Mucosa of descending colon (tissue), 3 donors: Measurements from ENCODE around the gene VIPR2. TPM values are rescaled to one million over a fixed set of nuclear protein-coding genes. Genes with fewer than 3 reads are reported as not detected.

Experiments
- ATAC-seq: fragments of 200-7000 bp; cut with Tn5 transposase; one replicate; pipeline ENCODE4 v1.9.1; 2020; ENCODE audit warnings: mild to moderate bottlenecking, moderate library complexity
- DNase-seq, 3 donors: peaks; one replicate each; pipeline ENCODE4 v3.0.0-alpha.2; 2020
- H3K36me3 ChIP-seq: fragments of 200-600 bp; one replicate; pipeline ENCODE4 v1.8.0; 2021; ENCODE audit warnings: low read depth, mild to moderate bottlenecking
- H3K4me1 ChIP-seq: fragments of 200-600 bp; one replicate; pipeline ENCODE4 v1.8.0; 2021; ENCODE audit warnings: low read depth, mild to moderate bottlenecking
- H3K4me3 ChIP-seq: fragments of 200-600 bp; one replicate; pipeline ENCODE4 v1.8.0; 2021; ENCODE audit warnings: mild to moderate bottlenecking
- H3K9me3 ChIP-seq: fragments of 200-600 bp; one replicate; pipeline ENCODE4 v1.8.0; 2021; ENCODE audit warnings: mild to moderate bottlenecking
- intact Hi-C, 2 donors: fragments of 100-400 bp; cut with DNase I in 1 of 2; cut with micrococcal nuclease in 1 of 2; formaldehyde crosslinking; loops; one replicate each; pipeline versions ENCODE4 v1.11.0 to v1.11.1; 2022; cut with DNase I, micrococcal nuclease
- total RNA-seq, 3 donors: library from RNA; stranded (reverse); fragmentation: NEBNext Ultra II Directional in 2 of 3; extraction: Animal tissue kit (Norgen Biotek cat#: 25700) in 2 of 3; gene quantifications; one replicate each; pipeline versions ENCODE4 v1.2.1 to v1.2.4, GENCODE V29; 2021 to 2023
- TF ChIP-seq, protein P1 (sequence below): fragments of 200-600 bp; IDR thresholded peaks from one replicate; pipeline ENCODE4 v1.8.0; 2022; ENCODE audit warnings: antibody characterized with exemption, mild to moderate bottlenecking
- donor health status: DM: no; HTN: no; CAD: no; lungs with moderate emphysema.
- donor health status: DM: no; HTN: no; CAD: no.
- donor health status: DM: no; HTN: yes; CAD: no.

VIPR2 gene
- total RNA-seq, 3 donors from 2014 or later: 0.58 to 19.8 (median 2.4) TPM

DNA sequence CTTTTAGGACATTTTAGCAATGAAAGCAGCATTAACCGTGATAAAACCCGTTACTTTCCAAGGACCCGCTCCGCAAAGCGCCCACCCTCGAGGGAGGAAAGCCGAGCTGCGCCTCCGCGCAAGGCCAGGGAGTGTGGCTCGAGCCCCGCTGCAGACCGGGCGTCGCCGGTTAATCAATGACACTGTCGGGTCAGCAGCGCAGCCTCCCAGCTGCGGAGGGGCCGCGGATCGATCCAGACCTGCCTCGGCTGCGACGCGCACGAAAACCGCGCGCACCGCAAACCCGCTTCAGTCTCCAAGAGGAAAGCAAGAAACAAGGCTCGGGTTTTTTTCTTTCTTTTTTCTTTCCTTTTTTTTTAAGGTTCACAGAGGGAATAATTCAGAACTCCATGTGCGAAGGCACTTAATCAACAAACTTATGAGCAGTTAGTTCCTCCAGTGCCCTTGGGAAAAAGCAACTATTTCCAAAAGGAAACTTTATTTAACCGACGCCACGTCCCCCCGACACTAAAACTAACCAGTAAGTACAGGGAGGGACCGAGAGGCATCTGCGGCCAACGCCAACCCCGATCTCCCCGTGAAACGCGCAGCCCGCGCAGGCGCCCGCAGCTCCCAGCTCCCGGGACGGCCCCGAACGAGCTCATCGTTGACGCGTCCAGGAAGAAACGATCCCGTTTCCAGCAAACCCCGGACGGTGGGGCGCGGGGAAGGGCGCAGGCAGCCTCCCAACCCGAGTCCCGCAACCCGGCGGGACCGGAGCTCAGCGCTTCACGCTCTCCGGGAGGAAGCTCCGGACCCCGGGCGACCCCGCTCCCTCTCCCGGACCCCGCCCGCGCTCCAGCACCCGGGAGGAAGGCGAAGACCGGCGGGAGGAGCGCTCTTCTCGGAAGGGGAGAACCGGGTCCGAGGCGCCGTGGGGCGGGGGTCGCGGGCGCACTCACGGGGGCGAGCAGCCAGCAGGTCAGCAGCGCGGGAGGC, 598 bp downstream of the VIPR2 start:
- Histone ChIP-seq H3K4me1 (peaks cover 10% of the 10 kb centered on the region), H3K9me3 (no peaks in the 10 kb centered on the region), H3K4me3 (no peak overlapping the region), H3K36me3 (no peaks in the 10 kb centered on the region)
- DNase-seq: peak in 1 of 3 donors; percentile 8
- intact Hi-C loops: no loop called here
- ATAC-seq: peak; percentile 30
- TF ChIP-seq, protein P1, sequence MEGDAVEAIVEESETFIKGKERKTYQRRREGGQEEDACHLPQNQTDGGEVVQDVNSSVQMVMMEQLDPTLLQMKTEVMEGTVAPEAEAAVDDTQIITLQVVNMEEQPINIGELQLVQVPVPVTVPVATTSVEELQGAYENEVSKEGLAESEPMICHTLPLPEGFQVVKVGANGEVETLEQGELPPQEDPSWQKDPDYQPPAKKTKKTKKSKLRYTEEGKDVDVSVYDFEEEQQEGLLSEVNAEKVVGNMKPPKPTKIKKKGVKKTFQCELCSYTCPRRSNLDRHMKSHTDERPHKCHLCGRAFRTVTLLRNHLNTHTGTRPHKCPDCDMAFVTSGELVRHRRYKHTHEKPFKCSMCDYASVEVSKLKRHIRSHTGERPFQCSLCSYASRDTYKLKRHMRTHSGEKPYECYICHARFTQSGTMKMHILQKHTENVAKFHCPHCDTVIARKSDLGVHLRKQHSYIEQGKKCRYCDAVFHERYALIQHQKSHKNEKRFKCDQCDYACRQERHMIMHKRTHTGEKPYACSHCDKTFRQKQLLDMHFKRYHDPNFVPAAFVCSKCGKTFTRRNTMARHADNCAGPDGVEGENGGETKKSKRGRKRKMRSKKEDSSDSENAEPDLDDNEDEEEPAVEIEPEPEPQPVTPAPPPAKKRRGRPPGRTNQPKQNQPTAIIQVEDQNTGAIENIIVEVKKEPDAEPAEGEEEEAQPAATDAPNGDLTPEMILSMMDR: no peak

- no peak overlapping the region for H3K4me3 ChIP-seq
- intact Hi-C loops: no loop called here
- no peaks in the 10 kb centered on the region for H3K9me3 ChIP-seq
- TF ChIP-seq, protein P1: no peak
- DNase-seq (no peak), ATAC-seq (no peak)
- peaks cover 10% of the 10 kb centered on the region for H3K4me1 ChIP-seq
- H3K36me3 ChIP-seq: no peaks in the 10 kb centered on the region
Measured at GRCh38 chr7:159142730-159143129, 1.9 kb downstream of the VIPR2 start.

DNA sequence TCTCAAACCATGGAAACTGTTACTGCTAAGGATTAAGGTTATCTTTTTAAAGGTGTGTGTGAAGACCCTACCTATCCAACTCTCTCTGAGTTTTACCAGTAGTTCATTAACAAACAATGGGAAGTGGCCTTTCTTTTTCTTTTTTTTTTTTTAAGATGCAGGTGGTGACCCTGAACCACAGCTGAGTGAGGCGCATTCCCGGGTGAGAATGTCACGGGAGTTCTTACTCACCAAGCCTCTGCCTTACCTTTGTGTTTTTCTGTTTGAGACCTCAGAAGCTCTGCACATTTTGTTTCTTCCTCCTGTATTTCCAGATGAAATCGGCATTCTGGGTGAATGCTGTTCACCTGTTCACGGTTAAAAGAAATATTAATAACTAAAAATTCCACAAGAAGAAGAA, 2.5 kb downstream of the VIPR2 start:
- DNase-seq (no peak), ATAC-seq (no peak)
- Histone ChIP-seq H3K4me3 (no peak overlapping the region), H3K4me1 (peaks cover 10% of the 10 kb centered on the region), H3K36me3 (no peaks in the 10 kb centered on the region), H3K9me3 (no peaks in the 10 kb centered on the region)
- intact Hi-C loops: no loop called here
- TF ChIP-seq, protein P1: no peak

DNA sequence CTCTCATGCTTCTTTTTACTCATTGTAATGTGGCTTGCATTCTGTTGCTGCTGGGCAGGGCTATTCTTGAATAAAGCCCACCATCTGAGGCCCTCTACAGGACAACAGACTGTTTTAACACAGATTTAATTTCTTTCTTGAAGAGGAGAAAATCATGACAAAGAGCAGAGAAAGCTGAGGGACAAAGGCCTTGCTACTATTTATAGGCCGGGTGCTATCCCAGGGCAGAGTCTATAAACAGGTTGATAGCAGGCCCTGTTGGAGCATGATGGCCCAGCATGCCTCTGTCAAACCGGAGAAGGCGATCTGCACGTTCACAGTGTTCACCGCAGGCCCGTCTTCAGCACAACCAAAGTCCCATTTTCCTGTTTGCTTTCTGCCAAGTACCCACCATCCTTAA, 3.0 kb downstream of the VIPR2 start:
- intact Hi-C loops: no loop called here
- Histone ChIP-seq H3K4me1 (peaks cover 10% of the 10 kb centered on the region), H3K9me3 (no peaks in the 10 kb centered on the region), H3K4me3 (no peak overlapping the region), H3K36me3 (no peaks in the 10 kb centered on the region)
- DNase-seq (no peak), ATAC-seq (no peak)
- TF ChIP-seq, protein P1: no peak

DNA sequence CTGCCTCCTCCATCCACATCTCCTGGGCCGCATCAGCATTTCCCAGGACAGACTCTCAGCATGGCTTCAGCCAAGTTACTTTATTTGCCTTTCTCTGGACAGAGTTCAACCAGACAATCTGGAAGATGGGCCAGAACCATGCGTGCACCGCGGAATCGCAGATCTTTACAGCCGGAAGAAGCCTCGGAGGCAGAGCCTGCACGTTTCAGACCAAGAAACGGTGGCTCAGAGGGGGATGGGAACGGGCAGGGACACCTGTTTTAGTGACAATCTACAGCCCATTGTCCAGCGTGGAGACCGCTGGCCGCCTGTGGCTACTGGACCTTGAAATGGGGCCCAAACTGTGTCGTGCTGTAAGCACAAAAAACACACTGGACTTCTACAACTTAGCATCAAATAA, 3.5 kb downstream of the VIPR2 start:
- no peak for DNase-seq
- TF ChIP-seq, protein P1: no peak
- intact Hi-C loops: no loop called here
- Histone ChIP-seq H3K4me1 (peaks cover 10% of the 10 kb centered on the region), H3K36me3 (no peaks in the 10 kb centered on the region), H3K4me3 (no peak overlapping the region), H3K9me3 (no peaks in the 10 kb centered on the region)
- ATAC-seq: no peak
